NCI-H2171 treated with DMSO at 0.1 percent for 48 hours (cell line): ENCODE results near the gene GDPD1.
"Not testable (repeated sequence)": the region's sequence is repeated elsewhere in the genome, so short reads cannot be mapped to it uniquely, and the experiment has no call there.

Source experiments
- DNase-seq: peaks from one replicate; lab custom pipeline; 2025; lab: John Stamatoyannopoulos, UW

The GDPD1 gene

DNA sequence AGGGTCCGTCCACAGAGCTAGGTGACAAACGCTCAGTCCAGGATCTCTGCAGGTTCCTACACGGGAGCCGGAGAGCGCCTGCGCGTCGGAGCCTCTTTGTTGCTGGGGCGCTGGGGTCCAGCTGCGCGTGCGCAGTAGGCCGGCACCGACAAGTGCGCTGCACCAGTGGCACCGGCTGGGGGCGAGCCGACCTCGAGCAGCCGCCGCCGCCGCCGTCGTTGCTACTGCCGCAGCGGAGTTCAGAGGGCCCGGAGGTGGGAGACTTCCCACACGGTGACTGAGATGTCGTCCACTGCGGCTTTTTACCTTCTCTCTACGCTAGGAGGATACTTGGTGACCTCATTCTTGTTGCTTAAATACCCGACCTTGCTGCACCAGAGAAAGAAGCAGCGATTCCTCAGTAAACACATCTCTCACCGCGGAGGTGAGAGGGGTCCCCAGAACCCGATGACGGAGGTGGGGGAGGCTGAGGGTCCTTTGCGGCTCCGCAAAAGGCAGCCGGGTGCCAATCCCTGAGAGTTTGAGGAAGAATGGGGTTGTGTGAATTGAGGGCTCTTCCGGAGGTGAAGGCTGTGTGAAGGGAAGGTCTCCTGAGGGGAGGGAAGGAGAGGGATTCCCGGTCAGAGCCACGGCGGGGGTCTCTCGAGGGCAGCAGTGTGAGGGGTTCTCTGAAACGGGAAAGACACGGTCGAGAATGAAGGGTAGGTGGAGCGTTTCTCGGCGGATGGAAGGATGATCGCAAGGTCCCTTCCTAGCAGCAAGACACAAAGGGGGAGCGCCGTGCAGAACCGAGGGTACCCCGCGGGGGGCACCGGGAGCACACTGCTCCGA is at the start of gene GDPD1:
Gene GDPD1, plus strand, starts transcription at position 184 of the 831 bp plus-strand sequence. Its CDS starts 99 bp downstream, at position 283.
- peak; percentile 98 for DNase-seq

DNA sequence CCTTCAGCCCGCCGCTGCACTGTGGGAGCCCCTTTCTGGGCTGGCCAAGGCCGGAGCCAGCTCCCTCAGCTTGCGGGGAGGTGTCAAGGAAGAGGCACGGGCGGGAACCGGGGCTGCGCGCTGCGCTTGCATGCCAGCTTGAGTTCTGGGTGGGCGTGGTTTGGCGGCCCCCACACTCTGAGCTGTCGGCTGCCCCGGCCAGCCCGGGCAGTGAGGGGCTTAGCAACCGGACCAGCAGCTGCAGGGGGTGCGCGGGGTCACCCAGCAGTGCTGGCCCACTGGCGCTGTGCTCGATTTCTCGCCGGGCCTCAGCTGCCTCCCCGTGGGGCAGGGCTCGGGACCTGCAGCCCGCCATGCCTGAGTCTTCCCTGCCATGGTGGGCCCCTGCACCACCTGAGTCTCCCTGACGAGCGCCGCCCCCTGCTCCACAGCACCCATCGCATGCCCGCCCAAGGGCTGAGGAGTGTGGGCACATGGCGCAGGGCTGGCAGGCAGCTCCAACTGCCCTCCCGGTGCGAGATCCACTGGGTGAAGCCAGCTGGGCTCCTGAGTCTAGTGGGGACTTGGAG is 47.8 kb upstream of the GDPD1 start:
- DNase-seq, result no peak

DNA sequence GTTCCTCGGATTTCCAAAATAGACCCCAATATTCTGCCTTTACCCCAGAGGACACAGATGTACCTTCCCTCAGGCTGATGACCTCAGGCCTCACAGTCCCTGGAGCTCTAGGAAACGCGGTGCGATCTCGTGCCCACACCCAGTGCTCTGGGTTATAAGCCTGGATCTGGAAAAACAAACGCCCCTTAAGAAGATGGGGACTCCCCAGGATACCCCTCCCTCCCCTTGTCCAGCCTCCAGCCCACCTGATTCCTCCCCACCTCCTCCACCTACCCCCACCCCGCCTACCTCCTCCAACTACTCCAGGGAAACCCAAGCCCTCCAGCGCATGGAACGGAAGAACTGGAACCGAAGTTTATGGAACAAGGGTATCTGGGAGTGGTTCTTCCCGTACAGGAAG is 45.6 kb upstream of the GDPD1 start:
- DNase-seq, result no peak

DNA sequence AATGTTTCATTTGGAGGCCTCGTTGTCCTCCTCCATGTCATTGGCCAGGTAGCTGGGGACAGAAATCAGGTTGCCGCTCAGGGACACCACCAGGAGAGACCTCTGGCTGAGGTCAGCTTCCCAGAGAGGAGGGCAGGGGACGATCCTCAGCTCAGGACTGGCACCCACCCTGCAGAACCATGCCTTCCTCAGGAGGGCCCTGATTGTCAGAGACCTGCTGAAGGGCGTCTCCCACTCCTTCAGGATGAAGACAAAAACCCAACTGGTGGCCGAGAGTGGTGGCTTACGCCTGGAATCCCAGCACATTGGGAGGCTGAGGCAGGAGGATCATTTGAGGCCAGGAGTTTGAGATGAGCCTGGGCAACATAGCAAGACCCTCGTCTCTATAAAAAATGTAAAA is 45.2 kb upstream of the GDPD1 start:
- no peak for DNase-seq

DNA sequence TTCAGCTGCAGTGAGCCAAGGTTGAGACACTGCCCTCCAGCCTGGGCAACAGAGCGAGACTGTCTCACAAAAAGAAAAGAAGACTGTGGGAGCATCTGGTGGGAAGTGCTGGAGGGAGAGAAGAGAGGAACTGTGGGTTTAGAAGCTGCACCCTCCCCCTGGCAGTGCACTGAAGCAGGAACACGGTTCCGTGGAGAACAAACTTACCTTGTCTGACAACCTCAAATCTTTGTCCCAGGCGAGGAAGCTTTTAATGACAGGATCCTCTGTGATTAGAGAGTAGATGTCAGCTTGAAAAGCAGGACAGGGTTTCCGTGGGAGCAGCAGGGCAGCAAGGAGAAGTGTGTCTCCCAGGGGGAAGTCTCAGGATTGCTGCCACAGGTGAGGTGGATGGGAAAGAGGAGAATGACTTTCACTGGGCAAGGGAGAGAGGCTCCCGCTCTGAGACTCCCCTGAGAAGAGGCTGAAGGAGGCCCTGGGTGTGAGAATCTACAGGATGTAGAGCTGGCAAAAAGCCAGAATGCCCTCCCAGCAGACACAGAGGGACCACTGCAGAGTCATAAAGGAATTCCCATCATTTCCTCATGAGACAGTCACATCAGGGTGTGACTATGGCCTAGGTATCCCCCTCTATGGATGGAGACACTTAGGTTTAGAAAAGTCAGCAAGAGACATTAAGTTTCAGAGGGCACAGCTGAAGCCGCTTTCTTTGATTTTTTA is 41.9 kb upstream of the GDPD1 start:
- DNase-seq, result no peak

DNA sequence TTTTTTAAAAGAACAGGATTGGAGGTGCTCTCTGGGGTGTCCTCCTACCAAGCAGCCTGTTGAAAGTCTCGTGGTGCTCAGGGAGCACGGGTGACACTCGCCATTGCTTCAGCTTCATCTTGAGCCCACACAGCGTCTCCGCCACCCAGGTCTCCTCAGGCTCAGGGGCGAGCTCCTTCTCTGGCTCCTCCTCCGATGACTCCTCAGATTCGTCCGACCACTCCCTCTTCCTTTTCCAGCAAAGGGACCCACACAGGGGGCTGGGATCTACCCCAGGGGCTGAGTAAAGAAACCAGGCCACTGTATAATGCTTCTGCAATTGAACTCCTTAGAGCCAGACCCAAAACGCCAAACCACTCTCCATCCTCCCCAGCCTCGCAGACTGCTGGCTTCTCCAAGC is 40.7 kb upstream of the GDPD1 start:
- not testable (repeated sequence) for DNase-seq

DNA sequence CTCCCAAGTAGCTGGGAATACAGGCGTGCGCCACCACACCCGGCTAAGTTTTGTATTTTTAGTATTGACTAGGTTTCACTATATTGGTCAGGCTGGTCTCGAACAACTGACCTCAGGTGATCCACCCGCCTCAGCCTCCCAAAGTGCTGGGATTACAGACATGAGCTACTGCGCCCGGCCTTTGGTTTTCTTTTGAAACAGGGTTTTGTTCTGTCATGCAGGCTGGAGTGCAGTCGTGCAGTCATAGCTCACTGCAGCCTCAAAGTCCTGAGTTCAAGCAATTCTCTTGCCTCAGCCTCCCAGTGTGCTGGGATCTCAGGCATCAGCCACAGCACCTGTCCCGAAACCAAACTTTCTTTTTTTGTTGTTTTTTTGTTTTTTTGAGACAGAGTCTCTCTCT is 39.7 kb upstream of the GDPD1 start:
- no peak for DNase-seq

DNA sequence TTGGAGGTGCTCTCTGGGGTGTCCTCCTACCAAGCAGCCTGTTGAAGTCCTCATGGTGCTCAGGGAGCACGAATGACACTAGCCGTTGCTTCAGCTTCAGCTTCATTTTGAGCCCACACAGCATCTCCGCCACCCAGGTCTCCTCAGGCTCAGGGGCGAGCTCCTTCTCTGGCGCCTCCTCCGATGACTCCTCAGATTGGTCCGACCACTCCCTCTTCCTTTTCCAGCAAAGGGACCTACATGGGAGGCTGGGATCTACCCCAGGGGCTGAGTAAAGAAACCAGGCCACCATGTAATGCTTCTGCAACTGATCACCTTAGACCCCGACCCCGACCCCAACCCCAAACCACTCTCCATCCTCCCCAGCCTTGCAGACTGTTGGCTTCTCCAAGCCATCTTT is 38.8 kb upstream of the GDPD1 start:
- no peak for DNase-seq

DNA sequence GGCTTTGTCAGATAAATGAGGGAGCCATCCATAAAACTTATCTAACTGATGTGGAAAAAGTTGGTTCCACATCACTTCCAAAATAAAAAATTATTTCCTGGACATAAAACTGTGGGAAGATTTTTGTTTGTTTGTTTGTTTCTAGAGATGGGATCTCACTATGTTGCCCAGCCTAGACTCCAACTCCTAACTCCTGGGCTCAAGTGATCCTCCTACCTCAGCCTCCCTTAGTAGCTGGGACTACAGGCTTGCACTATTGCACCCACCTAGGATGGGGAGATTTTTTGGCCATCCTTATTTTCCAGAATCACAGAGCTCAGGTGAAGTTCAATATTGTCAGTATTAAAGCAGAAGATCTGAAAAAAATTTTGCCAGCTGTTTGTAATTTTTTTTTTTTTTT is 34.3 kb upstream of the GDPD1 start:
- no peak for DNase-seq

DNA sequence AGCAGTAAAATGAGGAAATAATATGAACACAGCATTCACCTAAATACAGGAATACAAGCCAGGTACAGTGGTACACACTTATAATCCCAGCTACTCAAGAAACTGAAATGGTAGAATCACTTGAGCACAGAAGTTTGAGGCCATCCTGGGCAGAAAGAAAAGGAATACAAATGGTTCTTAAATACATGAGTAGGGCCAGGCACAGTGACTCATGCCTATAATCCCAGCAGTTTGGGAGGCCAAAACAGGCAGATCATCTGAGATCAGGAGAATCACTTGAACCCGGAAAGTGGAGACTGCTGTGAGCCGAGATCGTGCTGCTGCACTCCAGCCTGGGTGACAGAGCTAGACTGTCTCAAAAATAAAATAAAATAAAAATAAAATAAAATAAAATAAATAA is 33.5 kb upstream of the GDPD1 start:
- no peak for DNase-seq

DNA sequence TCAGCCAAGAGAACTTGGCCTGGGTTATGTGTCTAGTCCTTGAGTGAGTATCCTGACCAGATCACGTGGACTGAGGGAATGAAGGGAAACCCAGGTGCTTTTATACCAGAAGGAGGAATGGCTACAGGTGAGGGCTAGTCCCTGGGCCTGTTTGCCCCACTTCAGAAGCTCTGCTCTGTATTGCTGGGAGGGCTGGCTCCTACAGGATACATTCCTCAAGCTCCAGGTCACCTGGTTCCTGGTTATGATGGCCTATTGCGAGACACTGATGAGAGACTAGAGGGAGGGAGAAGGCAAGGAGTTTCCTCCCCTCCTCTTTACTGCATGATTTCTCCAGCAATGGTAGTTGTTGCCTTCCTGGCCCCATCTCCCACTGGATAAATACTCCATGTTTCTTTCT is 29.5 kb upstream of the GDPD1 start:
- DNase-seq, result no peak

DNA sequence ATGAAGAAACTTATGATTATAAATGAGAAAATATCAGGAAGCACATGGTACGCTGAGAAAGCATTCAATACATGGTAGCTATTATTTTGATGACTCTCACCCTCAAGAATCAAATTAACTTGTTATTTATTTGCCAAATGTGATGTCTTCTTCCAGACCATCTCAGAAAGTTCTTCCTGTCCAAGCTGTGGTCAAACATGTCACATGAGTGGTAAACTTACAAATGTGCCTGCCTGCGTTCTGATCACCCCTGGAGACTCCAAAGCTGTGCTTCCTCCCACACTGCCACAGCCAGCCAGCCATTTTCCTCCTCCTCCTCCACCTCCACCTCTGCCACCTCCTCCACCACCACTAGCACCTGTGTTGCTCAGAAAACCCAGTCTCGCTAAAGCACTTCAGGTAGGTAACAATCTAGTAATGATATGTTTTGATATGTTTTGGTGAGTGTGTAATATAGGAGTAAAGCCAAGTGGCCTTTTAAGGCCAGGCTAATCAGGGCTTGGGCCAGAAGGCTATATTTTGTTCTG is 26.9 kb upstream of the GDPD1 start:
- no peak for DNase-seq

DNA sequence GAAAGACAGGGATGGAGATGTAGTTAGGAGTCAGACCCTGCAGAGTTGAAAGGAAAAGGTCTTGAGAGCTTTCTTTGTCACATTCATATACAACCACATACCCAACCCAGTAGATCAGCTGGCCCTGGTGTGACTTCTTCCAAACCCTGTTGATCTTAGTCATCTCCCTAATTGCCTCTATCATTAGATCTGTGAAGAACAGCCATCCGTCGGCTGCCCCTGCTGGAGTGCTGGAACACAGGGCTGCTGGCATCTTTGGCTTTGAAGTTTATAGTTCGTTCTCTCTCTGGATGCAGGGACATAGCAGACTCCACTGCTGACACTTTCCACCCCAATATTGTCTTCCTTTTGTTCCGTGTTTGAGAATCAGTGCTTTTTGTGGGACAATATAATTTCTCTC is 20.9 kb upstream of the GDPD1 start:
- no peak for DNase-seq

DNA sequence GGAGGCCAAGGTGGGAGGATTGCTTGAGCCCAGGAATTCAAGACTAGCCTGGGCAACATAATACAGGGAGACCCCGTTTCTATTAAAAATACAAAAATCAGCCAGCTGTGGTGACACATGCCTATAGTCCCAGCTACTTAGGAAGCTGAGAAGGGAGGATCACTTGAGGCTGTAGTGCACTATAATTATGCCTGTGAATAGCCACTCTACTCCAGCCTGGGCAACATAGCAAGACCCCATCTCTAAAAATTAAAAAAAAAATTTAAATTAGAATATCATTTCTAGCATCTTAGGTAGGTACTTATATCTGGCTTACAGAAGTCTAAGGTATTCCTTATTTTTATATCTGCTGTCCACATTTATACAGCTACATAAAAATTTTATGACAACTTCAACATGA is 18.0 kb upstream of the GDPD1 start:
- DNase-seq, result no peak

DNA sequence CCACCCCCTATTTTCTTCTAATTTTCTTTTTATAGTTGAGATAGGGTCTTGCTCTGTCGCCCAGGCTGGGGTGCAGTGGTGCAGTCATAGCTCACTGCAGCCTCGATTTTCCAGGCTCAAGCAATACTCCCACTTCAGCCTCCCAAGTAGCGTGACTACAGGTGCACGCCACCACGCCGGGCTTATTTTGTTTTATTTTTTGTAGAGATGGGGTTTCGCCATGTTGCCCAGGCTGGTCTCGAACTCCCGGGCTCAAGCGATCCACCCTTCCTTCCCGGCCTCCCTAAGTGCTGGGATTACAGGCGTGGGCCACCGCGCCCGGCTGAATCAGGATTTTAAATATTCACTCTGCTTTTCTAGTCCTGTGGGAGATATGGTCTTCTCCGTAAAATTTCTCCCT is 941 bp upstream of the GDPD1 start:
- no peak for DNase-seq

DNA sequence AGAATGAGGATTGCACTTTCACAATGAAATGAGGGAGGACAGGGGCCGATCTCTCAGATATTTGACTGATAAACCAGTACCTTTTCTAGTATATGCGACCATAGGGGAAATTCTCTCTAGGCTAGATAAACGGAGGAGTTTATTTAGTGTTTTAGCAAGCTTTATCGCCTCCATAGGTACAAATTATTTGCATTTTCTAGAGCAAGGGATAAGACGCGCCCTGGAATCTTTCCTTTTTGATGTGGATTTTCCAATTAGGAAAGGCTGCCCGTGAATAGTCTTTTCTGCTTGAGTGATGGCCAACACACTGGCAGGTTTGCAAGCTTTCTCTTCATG is 351 bp upstream of the GDPD1 start:
- no peak for DNase-seq

DNA sequence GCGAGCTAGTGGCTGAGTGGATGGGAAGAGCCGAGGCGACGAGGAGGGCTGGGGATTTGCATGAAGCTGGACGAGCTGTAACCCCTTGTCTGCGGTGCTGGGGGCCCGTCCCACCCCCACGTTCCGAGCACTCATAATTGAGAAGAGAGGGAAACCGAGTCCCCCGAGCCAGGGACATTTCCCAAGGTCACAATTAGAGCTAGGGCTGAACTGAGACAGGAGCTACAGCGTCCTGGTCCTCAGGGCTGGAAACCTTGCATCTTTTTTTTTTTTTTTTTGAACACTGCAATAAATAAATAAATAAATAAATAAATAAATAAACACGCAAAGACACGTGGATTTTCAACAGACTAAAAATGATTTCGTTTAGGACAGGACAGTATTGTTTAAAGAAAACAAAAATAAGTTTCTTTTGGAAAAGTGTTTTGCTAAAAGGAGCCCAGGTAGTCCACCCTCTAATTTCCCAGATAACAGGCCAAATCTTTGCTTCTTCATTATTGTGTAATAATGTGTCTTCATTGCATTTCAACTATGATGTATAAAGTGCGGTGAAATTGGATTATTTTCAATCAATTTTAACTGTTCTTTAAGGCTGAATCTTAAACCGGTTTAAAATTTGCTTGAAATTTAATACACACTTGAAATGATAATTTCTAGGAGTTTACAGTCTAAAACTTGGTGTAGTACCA is 992 bp downstream of the GDPD1 start:
- DNase-seq, result no peak

DNA sequence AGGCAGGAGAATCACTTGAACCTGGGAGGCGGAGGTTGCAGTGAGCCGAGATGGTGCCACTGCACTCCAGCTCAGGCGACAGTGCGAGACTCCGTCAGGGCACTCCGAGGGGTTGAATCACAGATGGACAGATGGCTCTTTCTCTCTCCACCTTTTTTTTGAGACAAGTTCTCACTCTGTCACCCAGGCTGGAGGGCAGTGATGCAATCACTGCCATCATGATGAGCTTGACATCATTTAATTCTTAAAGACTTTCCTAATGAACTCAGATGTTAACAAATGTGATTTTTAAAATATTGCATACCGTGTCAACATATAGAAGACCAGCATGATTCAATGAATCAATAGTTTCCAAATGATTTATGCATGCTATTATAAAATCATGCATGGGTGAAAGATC is 3.5 kb downstream of the GDPD1 start:
- DNase-seq, result peak; percentile 40

DNA sequence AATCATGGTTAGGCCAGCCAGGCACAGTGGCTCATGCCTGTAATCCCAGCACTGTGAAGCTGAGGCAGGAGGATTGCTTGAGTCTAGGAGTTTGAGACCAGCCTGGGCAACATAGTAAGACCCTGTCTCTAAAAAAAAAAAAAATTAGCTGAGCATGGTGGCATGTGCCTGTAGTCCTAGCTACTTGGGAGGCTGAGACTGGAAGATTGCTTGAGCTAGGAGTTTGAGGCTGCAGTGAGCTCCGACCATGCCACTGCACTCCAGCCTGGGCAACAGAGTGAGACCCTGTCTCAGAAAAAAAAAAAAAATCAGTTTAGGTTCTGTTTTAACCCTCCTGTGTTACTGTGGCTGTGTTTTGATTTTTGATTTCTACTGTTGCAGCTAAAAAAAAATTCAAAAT is 8.3 kb downstream of the GDPD1 start:
- DNase-seq, result not testable (repeated sequence)

DNA sequence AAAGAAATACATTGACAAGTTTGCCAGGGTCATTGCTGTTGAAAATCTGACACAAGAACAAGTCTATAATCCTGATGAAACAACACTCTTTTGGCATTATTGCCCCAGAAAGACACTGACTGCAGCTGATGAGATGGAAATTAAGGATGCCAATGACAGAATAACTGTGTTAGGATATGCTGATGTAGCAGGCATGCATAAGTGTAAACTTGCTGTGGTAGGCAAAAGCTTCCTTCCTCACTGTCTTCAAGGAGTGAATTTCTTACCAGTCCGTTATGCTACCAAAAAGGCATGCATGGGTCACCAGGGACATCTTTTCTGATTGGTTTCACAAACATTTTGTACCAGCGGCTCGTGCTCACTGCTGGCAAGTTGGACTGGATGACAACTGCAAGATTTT is 10.5 kb downstream of the GDPD1 start:
- DNase-seq, result no peak

DNA sequence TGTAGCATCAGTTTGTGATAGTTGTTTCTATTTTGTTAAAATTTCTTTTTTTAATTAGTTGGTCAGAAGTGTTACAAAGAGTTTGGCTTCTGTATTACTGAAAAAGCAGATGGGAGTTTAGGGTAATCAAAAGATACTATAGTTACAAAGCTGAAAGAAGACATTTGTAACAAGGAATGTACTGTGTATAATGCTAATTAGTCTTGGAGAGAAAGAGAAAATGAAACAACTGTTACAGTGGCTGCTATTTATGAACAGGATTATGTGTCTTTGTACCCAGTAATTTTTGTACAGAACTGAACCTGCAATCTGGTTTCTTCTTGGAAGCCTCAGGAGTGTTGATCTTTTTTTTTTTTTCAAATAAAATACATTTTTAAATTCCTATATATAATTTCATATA is 14.3 kb downstream of the GDPD1 start:
- no peak for DNase-seq

DNA sequence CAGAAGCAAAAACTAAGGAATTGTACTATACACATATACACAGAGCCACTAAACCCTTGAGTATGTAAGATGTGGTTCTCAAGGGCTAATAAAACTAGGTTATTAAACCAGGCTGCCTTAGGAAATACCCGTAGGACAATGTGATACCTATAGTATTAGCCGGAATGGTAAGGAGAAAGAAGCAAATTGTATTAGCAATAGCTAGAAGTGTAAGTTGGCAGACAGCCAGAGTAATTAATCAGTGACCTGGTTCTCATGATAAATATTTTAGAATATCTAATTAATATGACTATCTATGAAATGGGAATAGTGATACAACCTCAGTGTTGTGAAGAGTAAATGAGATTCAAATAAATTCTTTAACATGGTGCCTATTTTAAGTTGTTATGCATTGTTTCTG is 18.6 kb downstream of the GDPD1 start:
- no peak for DNase-seq

DNA sequence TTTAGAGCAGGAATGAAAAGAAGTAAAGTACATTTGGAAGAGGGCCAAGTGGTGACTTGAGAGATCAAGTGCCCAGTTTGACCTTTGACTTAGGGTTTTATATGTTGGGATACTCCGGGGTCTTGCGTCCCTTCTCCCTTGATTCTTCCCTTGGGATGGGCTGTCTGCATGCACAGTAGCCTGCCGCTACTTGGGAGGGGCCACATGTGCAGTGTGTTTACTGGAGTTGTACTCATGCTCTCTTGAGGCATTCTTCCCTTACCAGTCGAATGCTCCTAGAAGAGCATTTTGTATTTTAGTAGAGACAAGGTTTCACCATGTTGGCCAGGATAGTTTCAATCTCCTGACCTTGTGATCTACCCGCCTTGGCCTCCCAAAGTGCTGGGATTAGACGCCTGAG is 23.8 kb downstream of the GDPD1 start:
- DNase-seq, result no peak
